ENCODE measurements around the gene WSCD2.

- TF ChIP-seq POLR2A (IDR thresholded peaks at IDR 0.05) = no peak
- no peak for TF ChIP-seq POLR2AphosphoS5 (IDR thresholded peaks at IDR 0.05)
- no peak for TF ChIP-seq CTCF (IDR thresholded peaks at IDR 0.05)
- TF ChIP-seq EP300 (IDR thresholded peaks at IDR 0.05) = no peak
Measured at GRCh38 chr12:108185002-108185401, 55.9 kb downstream of the WSCD2 start.

All from stomach (tissue), 4 donors.